HG03175 (cell line): ENCODE measurements around the gene CDK3.

Experiments
- ATAC-seq: cut with Tn5 transposase; IDR thresholded peaks from one replicate; pipeline ENCODE4 v1.9.1; 2021; ENCODE audit warnings: mild to moderate bottlenecking, moderate library complexity; ENCODE audit not compliant: unreplicated experiment

The CDK3 gene

GRCh38 chr17:76013377-76013932 lies 12.8 kb downstream of the CDK3 start:
- ATAC-seq, result no peak

GRCh38 chr17:76014100-76014924 lies 13.7 kb downstream of the CDK3 start:
- ATAC-seq, result no peak

GRCh38 chr17:76014925-76015261 lies 14.2 kb downstream of the CDK3 start:
- no peak for ATAC-seq

GRCh38 chr17:76017481-76018339 lies 17.1 kb downstream of the CDK3 start:
- no peak for ATAC-seq

GRCh38 chr17:76018340-76018680 lies 17.7 kb downstream of the CDK3 start:
- no peak for ATAC-seq

GRCh38 chr17:76018801-76019200 lies 18.1 kb downstream of the CDK3 start:
- no peak for ATAC-seq

GRCh38 chr17:76019833-76020467 lies 19.3 kb downstream of the CDK3 start:
- no peak for ATAC-seq

- ATAC-seq, result no peak
Measured at GRCh38 chr17:76022285-76022684, 21.6 kb downstream of the CDK3 start.

GRCh38 chr17:76022973-76023899 lies 22.6 kb downstream of the CDK3 start:
- no peak for ATAC-seq

- no peak for ATAC-seq
Measured at GRCh38 chr17:76023900-76024237, 23.2 kb downstream of the CDK3 start.

GRCh38 chr17:76024353-76024752 lies 23.7 kb downstream of the CDK3 start:
- no peak for ATAC-seq

- ATAC-seq, result no peak
Measured at GRCh38 chr17:76025294-76025693, 24.6 kb downstream of the CDK3 start.

GRCh38 chr17:76026714-76027158 lies 26.1 kb downstream of the CDK3 start:
- no peak for ATAC-seq

GRCh38 chr17:76027159-76027839 lies 26.6 kb downstream of the CDK3 start, which contains the start of gene EVPL:
TSS of gene EVPL (minus strand) at chr17:76027306. CDS start at chr17:76027198, 108 bp downstream.
- ATAC-seq, result no peak

GRCh38 chr17:76032073-76032779 lies 31.6 kb downstream of the CDK3 start:
- ATAC-seq, result no peak

- no peak for ATAC-seq
Measured at GRCh38 chr17:76032780-76033108, 32.1 kb downstream of the CDK3 start.

GRCh38 chr17:76033139-76033538 lies 32.5 kb downstream of the CDK3 start:
- no peak for ATAC-seq

GRCh38 chr17:76034428-76035350 lies 34.0 kb downstream of the CDK3 start:
- no peak for ATAC-seq
